Nephron (organoid): Measurements from ENCODE around the gene ZGRF1.
A peak's percentile ranks its signal among the peaks of the same experiment; 100 is the strongest.

Source experiments
- H3K27ac Mint-ChIP-seq, 3 experiments: 2 replicates each; pipeline ENCODE4 v1.8.0; 2020; ENCODE audit warnings: mixed read lengths in 3 of 3, mild to moderate bottlenecking in 2 of 3, moderate library complexity in 1 of 3
- H3K27me3 Mint-ChIP-seq: 2 replicates; pipeline ENCODE4 v1.8.0; 2021; ENCODE audit warnings: low read depth, mild to moderate bottlenecking, moderate library complexity, mixed read lengths
- H3K36me3 Mint-ChIP-seq: 2 replicates; pipeline ENCODE4 v1.8.0; 2020; ENCODE audit warnings: low read depth, mixed read lengths
- H3K4me1 Mint-ChIP-seq: 2 replicates; pipeline ENCODE4 v1.8.0; 2020; ENCODE audit warnings: mixed read lengths
- H3K4me3 Mint-ChIP-seq, 3 experiments: 2 replicates each; pipeline ENCODE4 v1.8.0; 2020; ENCODE audit warnings: mild to moderate bottlenecking in 3 of 3, mixed read lengths in 3 of 3, moderate library complexity in 2 of 3
- H3K9me3 Mint-ChIP-seq: 2 replicates; pipeline ENCODE4 v1.8.0; 2020; ENCODE audit warnings: mixed read lengths
- TF ChIP-seq, protein P1 (sequence below), 3 experiments: fragments of 200-600 bp; sonication (generic); IDR thresholded peaks; one replicate each; pipeline ENCODE4 v1.5.0; 2021; ENCODE audit warnings: antibody characterized with exemption in 3 of 3; ENCODE audit not compliant: unreplicated experiment in 3 of 3

Gene ZGRF1

DNA sequence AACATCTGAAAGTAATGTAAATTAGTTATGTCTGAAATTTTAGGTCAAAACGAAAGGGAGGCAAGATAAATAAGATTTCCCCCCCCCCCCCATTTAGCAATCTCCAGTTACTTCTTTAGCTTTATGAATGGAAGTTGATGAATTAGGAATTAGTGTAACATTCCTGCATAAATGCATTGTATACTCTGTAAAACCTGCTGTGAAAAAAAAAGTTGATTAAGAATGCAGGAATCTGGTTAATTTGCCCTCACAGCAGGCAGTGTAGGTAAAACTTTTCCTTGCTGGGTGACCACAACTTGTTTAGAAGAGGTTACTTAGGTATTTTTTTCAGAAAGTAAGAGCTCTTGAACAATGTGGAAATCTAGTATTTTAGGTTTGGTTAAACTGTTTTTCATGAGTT, 15.5 kb upstream of the ZGRF1 start:
- TF ChIP-seq, protein P1, sequence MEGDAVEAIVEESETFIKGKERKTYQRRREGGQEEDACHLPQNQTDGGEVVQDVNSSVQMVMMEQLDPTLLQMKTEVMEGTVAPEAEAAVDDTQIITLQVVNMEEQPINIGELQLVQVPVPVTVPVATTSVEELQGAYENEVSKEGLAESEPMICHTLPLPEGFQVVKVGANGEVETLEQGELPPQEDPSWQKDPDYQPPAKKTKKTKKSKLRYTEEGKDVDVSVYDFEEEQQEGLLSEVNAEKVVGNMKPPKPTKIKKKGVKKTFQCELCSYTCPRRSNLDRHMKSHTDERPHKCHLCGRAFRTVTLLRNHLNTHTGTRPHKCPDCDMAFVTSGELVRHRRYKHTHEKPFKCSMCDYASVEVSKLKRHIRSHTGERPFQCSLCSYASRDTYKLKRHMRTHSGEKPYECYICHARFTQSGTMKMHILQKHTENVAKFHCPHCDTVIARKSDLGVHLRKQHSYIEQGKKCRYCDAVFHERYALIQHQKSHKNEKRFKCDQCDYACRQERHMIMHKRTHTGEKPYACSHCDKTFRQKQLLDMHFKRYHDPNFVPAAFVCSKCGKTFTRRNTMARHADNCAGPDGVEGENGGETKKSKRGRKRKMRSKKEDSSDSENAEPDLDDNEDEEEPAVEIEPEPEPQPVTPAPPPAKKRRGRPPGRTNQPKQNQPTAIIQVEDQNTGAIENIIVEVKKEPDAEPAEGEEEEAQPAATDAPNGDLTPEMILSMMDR (IDR thresholded peaks at IDR 0.05; ENCODE audit: unreplicated experiment in 3 of 3), result no peak
- H3K4me1 Mint-ChIP-seq, result no peaks in the 10 kb centered on the region
- H3K27ac Mint-ChIP-seq, result peak overlapping the region in 1 of 3 experiments; percentile 75
- peaks cover 30% of the 10 kb centered on the region for H3K36me3 Mint-ChIP-seq
- no peaks in the 10 kb centered on the region for H3K27me3 Mint-ChIP-seq
- H3K9me3 Mint-ChIP-seq, result no peaks in the 10 kb centered on the region
- H3K4me3 Mint-ChIP-seq, result no peak overlapping the region

GRCh38 chr4:112651641-112652040, 14.9 kb upstream of the ZGRF1 start:
- H3K27ac Mint-ChIP-seq, result no peak overlapping the region
- no peaks in the 10 kb centered on the region for H3K4me1 Mint-ChIP-seq

DNA sequence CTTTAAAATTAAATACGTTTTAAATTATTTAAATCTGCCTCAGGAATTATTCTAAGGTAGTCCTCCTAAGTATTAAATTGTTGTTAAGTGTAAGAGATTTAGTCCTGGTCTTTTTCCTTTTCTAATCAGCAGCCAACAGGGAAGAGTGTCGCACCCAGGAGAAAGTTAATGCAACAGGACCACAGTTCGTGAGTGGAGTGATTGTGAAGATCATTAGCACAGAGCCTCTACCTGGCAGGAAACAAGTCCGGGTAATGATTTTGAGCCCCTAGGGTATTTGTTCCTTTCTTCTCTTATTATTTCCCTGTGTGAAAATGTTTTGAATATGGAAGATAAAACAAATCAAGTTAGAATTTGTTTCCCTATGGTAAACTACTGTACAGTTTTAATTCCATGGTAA, 13.6 kb upstream of the ZGRF1 start:
- Mint-ChIP-seq H3K4me3 (no peak overlapping the region), H3K4me1 (no peaks in the 10 kb centered on the region), H3K27ac (peak overlapping the region in 1 of 3 experiments; percentile 53), H3K27me3 (no peaks in the 10 kb centered on the region), H3K9me3 (no peaks in the 10 kb centered on the region), H3K36me3 (peaks cover 39% of the 10 kb centered on the region)
- TF ChIP-seq, protein P1 (IDR thresholded peaks at IDR 0.05; ENCODE audit: unreplicated experiment in 3 of 3), result no peak

More at GRCh38 chr4:112651641-112652040, 14.9 kb upstream of the ZGRF1 start:
- Mint-ChIP-seq H3K9me3 (no peaks in the 10 kb centered on the region), H3K4me3 (no peak overlapping the region), H3K36me3 (peaks cover 36% of the 10 kb centered on the region), H3K27me3 (no peaks in the 10 kb centered on the region)
- TF ChIP-seq, protein P1 (IDR thresholded peaks at IDR 0.05; ENCODE audit: unreplicated experiment in 3 of 3), result no peak

DNA sequence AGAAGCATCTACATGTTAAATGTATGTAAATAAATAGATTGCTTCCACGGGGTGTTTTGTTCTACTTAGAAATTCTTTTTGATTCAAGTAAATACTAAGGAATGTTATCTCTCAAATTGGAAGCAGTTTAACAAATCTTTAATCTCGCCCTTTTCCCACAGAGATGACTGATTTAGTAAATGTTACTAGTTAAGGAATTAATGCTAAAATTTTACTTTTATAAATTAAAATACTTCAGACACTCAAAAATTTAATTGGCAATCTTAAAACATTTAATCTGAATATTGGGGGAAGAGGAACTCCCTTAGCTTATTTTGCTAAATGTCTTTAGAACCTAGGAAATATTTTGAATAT, 12.3 kb upstream of the ZGRF1 start:
- TF ChIP-seq, protein P1 (IDR thresholded peaks at IDR 0.05; ENCODE audit: unreplicated experiment in 3 of 3), result no peak
- H3K9me3 Mint-ChIP-seq, result no peaks in the 10 kb centered on the region
- H3K27me3 Mint-ChIP-seq, result no peaks in the 10 kb centered on the region
- no peaks in the 10 kb centered on the region for H3K4me1 Mint-ChIP-seq
- H3K27ac Mint-ChIP-seq, result no peak overlapping the region
- peaks cover 37% of the 10 kb centered on the region for H3K36me3 Mint-ChIP-seq
- no peak overlapping the region for H3K4me3 Mint-ChIP-seq

- Mint-ChIP-seq H3K9me3 (no peaks in the 10 kb centered on the region), H3K4me3 (no peak overlapping the region), H3K27me3 (no peaks in the 10 kb centered on the region), H3K36me3 (peaks cover 33% of the 10 kb centered on the region), H3K27ac (no peak overlapping the region), H3K4me1 (no peaks in the 10 kb centered on the region)
- TF ChIP-seq, protein P1 (IDR thresholded peaks at IDR 0.05; ENCODE audit: unreplicated experiment in 3 of 3), result no peak
Measured at GRCh38 chr4:112648263-112649054, 11.8 kb upstream of the ZGRF1 start.

- Mint-ChIP-seq H3K4me3 (no peak overlapping the region), H3K9me3 (no peaks in the 10 kb centered on the region), H3K36me3 (peaks cover 38% of the 10 kb centered on the region), H3K27ac (no peak overlapping the region), H3K4me1 (no peaks in the 10 kb centered on the region), H3K27me3 (no peaks in the 10 kb centered on the region)
- TF ChIP-seq, protein P1 (IDR thresholded peaks at IDR 0.05; ENCODE audit: unreplicated experiment in 3 of 3), result no peak
Measured at GRCh38 chr4:112647785-112648184, 11.1 kb upstream of the ZGRF1 start.
